Testis (tissue), 3 donors: Measurements from ENCODE around the gene MPZL3. TPM values are rescaled to one million over a fixed set of nuclear protein-coding genes. Genes with fewer than 3 reads are reported as not detected.

Source experiments
- DNase-seq: peaks from one replicate; pipeline ENCODE4 v3.0.0-alpha.2; 2019
- H3K27ac ChIP-seq, 2 donors: fragments of 200-600 bp; sonication (generic); one replicate each; pipeline ENCODE4 v1.5.1; 2019
- H3K27me3 ChIP-seq: fragments of 200-600 bp; sonication (generic); one replicate; pipeline ENCODE4 v1.5.1; 2019
- H3K36me3 ChIP-seq: fragments of 200-600 bp; sonication (generic); one replicate; pipeline ENCODE4 v1.5.1; 2017; ENCODE audit warnings: low read depth; ENCODE audit errors: missing control alignments
- H3K4me1 ChIP-seq: fragments of 200-600 bp; sonication (generic); one replicate; pipeline ENCODE4 v1.5.1; 2019
- H3K4me3 ChIP-seq, 2 donors: fragments of 200-600 bp; sonication (generic); one replicate each; pipeline ENCODE4 v1.5.1; 2017 to 2019
- H3K9me3 ChIP-seq: fragments of 200-600 bp; sonication (generic); one replicate; pipeline ENCODE4 v1.5.1; 2017
- POLR2A ChIP-seq: fragments of 450-650 bp; IDR thresholded peaks from one replicate; pipeline ENCODE4 v1.6.1; 2017; ENCODE audit warnings: antibody characterized with exemption, mild to moderate bottlenecking, moderate library complexity
- WGBS, 2 donors: methylation state at CpG; one replicate each; pipeline ENCODE4 v1.1.5; 2018; 5-methylcytosine and 5-hydroxymethylcytosine counted together
- intact Hi-C: fragments of 100-400 bp; cut with DNase I; formaldehyde crosslinking; loops from one replicate; pipeline ENCODE4 v1.15.1; 2023; ENCODE audit warnings: low total_unique reads
- polyA plus RNA-seq: library from polyadenylated mRNA; stranded (reverse); fragments of 350-450 nt; fragmentation: Illumina TruSeq; extraction: RNeasy Lipid Tissue Mini Kit (QIAGEN cat#74804); gene quantifications from one replicate; pipeline ENCODE4 v1.2.3, GENCODE V29; 2014; ENCODE audit warnings: low read depth, low replicate concordance; ENCODE audit not compliant: insufficient read depth
- total RNA-seq, 2 donors: library from RNA; depleted of rRNA; stranded (reverse); fragments of >200 nt; gene quantifications; one replicate each; pipeline ENCODE4 v1.2.3, GENCODE V29; 2016
- TF ChIP-seq, protein P1 (sequence below), 3 experiments: fragments of 450-650 bp in 2 of 3; fragments of 200-600 bp in 1 of 3; sonication (generic) in 1 of 3; IDR thresholded peaks; one replicate each; pipeline ENCODE4 v1.5.1; 2016 to 2019; ENCODE audit warnings: antibody characterized with exemption in 3 of 3, mild to moderate bottlenecking in 2 of 3, moderate library complexity in 1 of 3

The MPZL3 gene
- total and polyA plus RNA-seq, 3 donors from 2014 or later: 2.4 to 3.4 (median 3.2) TPM

DNA sequence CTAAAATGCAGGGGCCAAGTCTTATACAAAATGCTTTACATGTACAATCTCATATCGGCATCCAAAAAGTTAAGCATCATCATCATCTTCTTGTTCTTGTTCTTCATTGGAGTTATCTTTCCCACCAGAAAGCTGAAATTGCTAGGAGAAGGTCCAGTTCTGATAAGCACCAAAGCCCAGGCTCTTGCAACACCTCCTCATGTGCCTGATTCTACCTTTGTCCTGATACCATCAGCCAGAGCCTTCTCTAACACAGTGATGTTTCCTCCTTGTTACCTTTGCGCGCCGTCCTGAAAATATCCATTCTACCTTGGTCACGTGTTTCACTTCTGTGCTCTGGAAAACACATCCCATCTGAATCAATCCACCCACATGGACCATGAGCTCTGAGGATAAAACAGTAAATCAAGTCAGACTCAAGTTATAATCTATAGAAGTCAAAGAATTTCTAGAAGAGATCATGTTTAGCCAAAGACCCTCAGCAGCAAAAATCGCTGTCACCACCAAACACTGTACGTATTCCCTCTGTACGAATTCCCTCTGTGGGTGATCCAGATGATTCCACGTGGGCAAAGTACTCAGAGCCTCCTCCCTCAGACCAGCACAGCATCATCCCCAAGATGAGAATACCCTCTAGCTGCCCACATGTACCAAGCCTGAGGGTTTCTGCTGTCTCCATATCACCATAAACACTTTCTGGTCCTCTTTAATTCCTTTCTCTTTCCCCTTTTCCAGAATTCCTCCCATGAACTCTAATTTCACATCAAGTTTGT is 46.4 kb downstream of the MPZL3 start:
- H3K4me3 ChIP-seq: no peak overlapping the region
- no peak overlapping the region for H3K27ac ChIP-seq
- TF ChIP-seq, protein P1, sequence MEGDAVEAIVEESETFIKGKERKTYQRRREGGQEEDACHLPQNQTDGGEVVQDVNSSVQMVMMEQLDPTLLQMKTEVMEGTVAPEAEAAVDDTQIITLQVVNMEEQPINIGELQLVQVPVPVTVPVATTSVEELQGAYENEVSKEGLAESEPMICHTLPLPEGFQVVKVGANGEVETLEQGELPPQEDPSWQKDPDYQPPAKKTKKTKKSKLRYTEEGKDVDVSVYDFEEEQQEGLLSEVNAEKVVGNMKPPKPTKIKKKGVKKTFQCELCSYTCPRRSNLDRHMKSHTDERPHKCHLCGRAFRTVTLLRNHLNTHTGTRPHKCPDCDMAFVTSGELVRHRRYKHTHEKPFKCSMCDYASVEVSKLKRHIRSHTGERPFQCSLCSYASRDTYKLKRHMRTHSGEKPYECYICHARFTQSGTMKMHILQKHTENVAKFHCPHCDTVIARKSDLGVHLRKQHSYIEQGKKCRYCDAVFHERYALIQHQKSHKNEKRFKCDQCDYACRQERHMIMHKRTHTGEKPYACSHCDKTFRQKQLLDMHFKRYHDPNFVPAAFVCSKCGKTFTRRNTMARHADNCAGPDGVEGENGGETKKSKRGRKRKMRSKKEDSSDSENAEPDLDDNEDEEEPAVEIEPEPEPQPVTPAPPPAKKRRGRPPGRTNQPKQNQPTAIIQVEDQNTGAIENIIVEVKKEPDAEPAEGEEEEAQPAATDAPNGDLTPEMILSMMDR (IDR thresholded peaks at IDR 0.05): no peak
- no peak for TF ChIP-seq POLR2A
- no peaks in the 10 kb centered on the region for H3K36me3 ChIP-seq
- H3K27me3 ChIP-seq: no peaks in the 10 kb centered on the region
- no peaks in the 10 kb centered on the region for H3K4me1 ChIP-seq
- 92 to 93% methylated on average over 9 of the region's 9 CpGs for WGBS, 2 donors
- no peaks in the 10 kb centered on the region for H3K9me3 ChIP-seq
- intact Hi-C loops: loop anchor here (10.0 kb wide), 1 partner anchor 139 kb away; the partner anchor contains the start of genes CD3D and CD3G
- DNase-seq: no peak

DNA sequence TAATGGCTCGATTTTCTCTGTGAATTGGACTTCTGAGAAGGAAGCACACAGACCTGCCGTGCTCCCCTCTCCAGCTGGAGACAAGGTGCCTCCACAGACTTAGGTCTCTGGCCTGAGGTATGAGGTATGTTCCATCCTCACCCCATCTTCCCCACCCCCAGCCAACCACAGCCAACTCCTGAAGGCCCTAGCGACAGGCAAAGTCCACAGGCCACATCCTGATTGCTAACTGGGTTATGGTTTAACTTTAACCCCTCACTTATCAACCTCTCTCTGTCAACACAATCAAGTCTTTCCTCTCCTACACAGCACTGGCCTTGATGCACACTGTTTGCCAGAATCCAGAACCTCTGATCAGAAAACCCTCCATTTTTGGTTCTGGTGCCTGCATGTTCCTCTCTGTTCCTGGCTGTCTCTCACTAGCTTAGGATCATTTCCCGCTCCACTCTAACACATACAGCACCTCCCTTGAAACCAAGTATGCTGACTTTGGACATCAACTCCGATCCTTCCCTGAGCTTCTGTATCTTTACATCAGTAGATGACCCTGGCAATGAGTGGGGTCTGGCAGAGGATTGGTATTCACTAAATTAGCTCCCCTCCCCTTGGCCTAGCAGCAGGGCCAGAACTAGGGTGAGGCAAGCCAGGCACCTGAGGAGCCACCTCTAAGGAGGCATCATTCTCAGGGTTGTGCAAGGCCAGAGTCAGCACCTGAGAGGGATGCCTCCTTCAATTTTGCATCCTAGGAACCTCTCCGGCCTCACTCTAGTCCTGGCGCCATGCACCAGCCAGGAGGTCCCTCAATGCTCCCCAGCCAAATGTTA is 49.4 kb downstream of the MPZL3 start:
- H3K27me3 ChIP-seq: no peaks in the 10 kb centered on the region
- no peaks in the 10 kb centered on the region for H3K4me1 ChIP-seq
- no peak overlapping the region for H3K27ac ChIP-seq
- 87% methylated on average over 7 of the region's 7 CpGs for WGBS, 2 donors
- H3K36me3 ChIP-seq: no peaks in the 10 kb centered on the region
- no peaks in the 10 kb centered on the region for H3K9me3 ChIP-seq
- DNase-seq: no peak
- H3K4me3 ChIP-seq: no peak overlapping the region
- intact Hi-C loops: loop anchor here (10.0 kb wide), 1 partner anchor 142 kb away; the partner anchor contains the start of genes CD3D and CD3G
- TF ChIP-seq, protein P1 (IDR thresholded peaks at IDR 0.05): no peak
- no peak for TF ChIP-seq POLR2A

DNA sequence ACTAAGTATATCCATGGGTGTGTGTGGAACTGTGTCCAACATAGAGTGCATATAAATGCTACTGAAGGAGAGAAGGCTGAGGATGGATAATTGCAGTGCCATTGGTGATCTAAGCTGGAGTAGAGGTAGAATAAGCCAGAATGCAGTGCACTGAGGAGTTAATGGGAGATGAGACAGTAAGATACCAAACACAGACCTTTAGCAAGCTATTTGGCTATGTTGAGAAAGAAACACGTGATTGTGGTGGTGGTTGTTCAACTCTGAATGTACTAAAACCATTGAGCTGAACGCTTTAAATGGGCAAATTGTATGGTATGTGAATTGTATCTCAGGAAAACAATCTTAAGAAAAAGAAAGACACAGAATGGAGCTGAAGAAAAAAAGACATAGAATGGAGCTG is 50.2 kb downstream of the MPZL3 start:
- DNase-seq: no peak
- intact Hi-C loops: loop anchor here (10.0 kb wide), 1 partner anchor 143 kb away; the partner anchor contains the start of genes CD3D and CD3G
- H3K4me1 ChIP-seq: no peaks in the 10 kb centered on the region
- no peak overlapping the region for H3K27ac ChIP-seq
- WGBS, 2 donors: 89 to 94% methylated on average over 2 of the region's 2 CpGs
- H3K9me3 ChIP-seq: no peaks in the 10 kb centered on the region
- H3K27me3 ChIP-seq: no peaks in the 10 kb centered on the region
- no peak for TF ChIP-seq POLR2A
- TF ChIP-seq, protein P1 (IDR thresholded peaks at IDR 0.05): no peak
- H3K4me3 ChIP-seq: no peak overlapping the region
- no peaks in the 10 kb centered on the region for H3K36me3 ChIP-seq

DNA sequence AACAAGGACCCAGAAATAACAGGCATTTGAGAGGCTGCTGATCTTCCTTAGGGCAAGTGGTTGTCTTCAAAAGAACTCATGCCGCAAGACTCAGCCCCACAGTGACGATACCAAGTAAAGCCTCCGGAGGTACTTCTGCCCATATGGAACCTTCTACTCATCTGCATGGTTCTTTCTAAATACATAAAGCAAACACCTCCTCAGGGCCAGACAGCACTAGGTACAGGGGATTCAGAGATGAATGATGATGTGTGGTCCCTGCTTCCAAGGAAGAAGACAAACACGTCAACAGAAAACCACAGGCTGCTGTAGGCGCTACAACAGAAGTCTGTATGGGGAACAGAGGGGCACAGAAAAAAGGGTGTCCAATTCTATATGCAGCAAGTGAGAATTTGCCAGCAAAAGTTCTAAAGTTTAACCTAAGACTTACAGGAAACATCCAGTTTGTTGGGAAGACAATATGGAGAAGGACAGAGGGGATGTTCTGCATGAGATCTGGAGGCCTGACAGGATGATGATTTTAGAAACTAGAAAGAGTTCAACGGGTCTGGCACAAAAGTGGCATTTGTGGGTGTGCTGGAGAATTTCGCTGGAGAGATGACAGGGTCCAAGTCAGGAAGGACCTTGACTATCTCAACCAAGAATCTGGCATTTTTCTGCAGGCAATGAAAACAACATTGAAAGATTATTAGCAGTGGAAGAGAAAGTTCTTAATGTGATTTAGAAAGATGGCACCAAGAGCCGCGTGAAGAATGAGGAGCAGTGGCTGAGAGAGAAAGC is 51.1 kb downstream of the MPZL3 start:
- Histone ChIP-seq H3K27me3 (no peaks in the 10 kb centered on the region), H3K4me1 (no peaks in the 10 kb centered on the region), H3K4me3 (no peak overlapping the region), H3K36me3 (no peaks in the 10 kb centered on the region), H3K9me3 (no peaks in the 10 kb centered on the region), H3K27ac (no peak overlapping the region)
- TF ChIP-seq, protein P1 (IDR thresholded peaks at IDR 0.05): no peak
- TF ChIP-seq POLR2A: no peak
- WGBS, 2 donors: 91 to 94% methylated on average over 9 of the region's 9 CpGs
- intact Hi-C loops: loop anchor here (10.0 kb wide), 1 partner anchor 144 kb away; the partner anchor contains the start of genes CD3D and CD3G
- DNase-seq: no peak
